NCI-H1048 (cell line): ENCODE measurements around the gene CSNK1A1.
"Not testable (repeated sequence)": the region's sequence is repeated elsewhere in the genome, so short reads cannot be mapped to it uniquely, and the experiment has no call there.

ENCODE experiments used
- DNase-seq: peaks from one replicate; lab custom pipeline; 2025; lab: John Stamatoyannopoulos, UW

Gene CSNK1A1

GRCh38 chr5:149490599-149491485 lies 60.4 kb downstream of the CSNK1A1 start:
- no peak for DNase-seq

- no peak for DNase-seq
Measured at GRCh38 chr5:149489605-149490037, 61.6 kb downstream of the CSNK1A1 start.

- DNase-seq: no peak
Measured at GRCh38 chr5:149488645-149489306, 62.5 kb downstream of the CSNK1A1 start.

- no peak for DNase-seq
Measured at GRCh38 chr5:149487672-149488071, 63.6 kb downstream of the CSNK1A1 start.

GRCh38 chr5:149486726-149487635 lies 64.3 kb downstream of the CSNK1A1 start:
- DNase-seq: no peak

GRCh38 chr5:149485655-149486615 lies 65.3 kb downstream of the CSNK1A1 start:
- DNase-seq: no peak

GRCh38 chr5:149481485-149481884 lies 69.8 kb downstream of the CSNK1A1 start:
- DNase-seq: no peak

GRCh38 chr5:149478761-149479160 lies 72.5 kb downstream of the CSNK1A1 start:
- no peak for DNase-seq

GRCh38 chr5:149475777-149476176 lies 75.5 kb downstream of the CSNK1A1 start:
- DNase-seq: no peak

- DNase-seq: no peak
Measured at GRCh38 chr5:149474198-149474597, 77.0 kb downstream of the CSNK1A1 start.

- DNase-seq: no peak
Measured at GRCh38 chr5:149473441-149473840, 77.8 kb downstream of the CSNK1A1 start.

- DNase-seq: no peak
Measured at GRCh38 chr5:149472399-149472798, 78.8 kb downstream of the CSNK1A1 start.

- DNase-seq: no peak
Measured at GRCh38 chr5:149471406-149472183, 79.6 kb downstream of the CSNK1A1 start.

- no peak for DNase-seq
Measured at GRCh38 chr5:149470942-149471341, 80.3 kb downstream of the CSNK1A1 start.

- no peak for DNase-seq
Measured at GRCh38 chr5:149466457-149466972, 84.7 kb downstream of the CSNK1A1 start.

GRCh38 chr5:149464796-149465489 lies 86.3 kb downstream of the CSNK1A1 start:
- DNase-seq: no peak

GRCh38 chr5:149461907-149462306 lies 89.3 kb downstream of the CSNK1A1 start:
- DNase-seq: not testable (repeated sequence)

- DNase-seq: no peak
Measured at GRCh38 chr5:149459891-149460290, 91.3 kb downstream of the CSNK1A1 start.

GRCh38 chr5:149457393-149457763 lies 93.9 kb downstream of the CSNK1A1 start:
- DNase-seq: no peak
